GM23338 (cell line): ENCODE data around the gene CGNL1. TPM values are rescaled to one million over a fixed set of nuclear protein-coding genes. Genes with fewer than 3 reads are reported as not detected.

Experiments
- ATAC-seq: fragments of 200-7000 bp; cut with Tn5 transposase; 3 replicates; pipeline ENCODE4 v1.9.1; 2020
- DNase-seq: peaks from one replicate; pipeline ENCODE4 v3.0.0-alpha.2; 2015; ENCODE audit warnings: low spot score
- H2AFZ ChIP-seq: fragments of 200-600 bp; sonication (generic); 2 replicates; pipeline ENCODE4 v1.8.0; 2016; ENCODE audit warnings: antibody characterized with exemption, mild to moderate bottlenecking, moderate library complexity
- H3F3A ChIP-seq: fragments of 200-600 bp; sonication (generic); replicated peaks from 2 replicates; pipeline ENCODE4 v1.8.0; 2017; ENCODE audit warnings: antibody characterized with exemption, mixed run types, low read depth
- H3K27ac ChIP-seq: fragments of 200-600 bp; sonication (generic); 2 replicates; pipeline ENCODE4 v1.6.1; 2016; ENCODE audit warnings: low read depth
- H3K27me3 ChIP-seq: fragments of 200-600 bp; sonication (generic); 2 replicates; pipeline ENCODE4 v1.8.0; 2016; ENCODE audit warnings: mild to moderate bottlenecking, mixed run types, moderate library complexity; ENCODE audit not compliant: insufficient read depth
- H3K36me3 ChIP-seq: fragments of 200-600 bp; sonication (generic); 2 replicates; pipeline ENCODE4 v1.8.0; 2016; ENCODE audit warnings: mild to moderate bottlenecking; ENCODE audit not compliant: insufficient read depth
- H3K4me1 ChIP-seq: fragments of 200-600 bp; sonication (generic); 2 replicates; pipeline ENCODE4 v1.8.0; 2016; ENCODE audit warnings: mild to moderate bottlenecking, moderate library complexity; ENCODE audit not compliant: insufficient read depth
- H3K4me2 ChIP-seq: fragments of 200-600 bp; sonication (generic); 2 replicates; pipeline ENCODE4 v1.7.1; 2017; ENCODE audit warnings: mixed run types
- H3K4me3 ChIP-seq: fragments of 200-600 bp; sonication (generic); 2 replicates; pipeline ENCODE4 v1.6.1; 2016; ENCODE audit warnings: mixed run types
- H3K79me2 ChIP-seq: fragments of 200-600 bp; sonication (generic); replicated peaks from 2 replicates; pipeline ENCODE4 v1.8.0; 2017; ENCODE audit warnings: mild to moderate bottlenecking; ENCODE audit not compliant: insufficient read depth
- H3K9me2 ChIP-seq: fragments of 200-600 bp; sonication (generic); 2 replicates; pipeline ENCODE4 v1.8.0; 2017; ENCODE audit not compliant: insufficient read depth
- H4K20me1 ChIP-seq: fragments of 200-600 bp; sonication (generic); replicated peaks from 2 replicates; pipeline ENCODE4 v1.8.0; 2017; ENCODE audit warnings: mild to moderate bottlenecking; ENCODE audit not compliant: insufficient read depth
- H3K27ac Mint-ChIP-seq: 2 replicates; pipeline ENCODE4 v1.8.0; 2020; ENCODE audit warnings: inconsistent platforms, mild to moderate bottlenecking, moderate library complexity, mixed read lengths
- H3K27me3 Mint-ChIP-seq: 3 replicates; pipeline ENCODE4 v1.8.0; 2022; ENCODE audit warnings: low read depth, mild to moderate bottlenecking, moderate library complexity, mixed read lengths, inconsistent platforms; ENCODE audit not compliant: insufficient read depth, poor library complexity
- H3K36me3 Mint-ChIP-seq: 3 replicates; pipeline ENCODE4 v1.8.0; 2021; ENCODE audit warnings: low read depth, mild to moderate bottlenecking, inconsistent platforms, moderate library complexity, mixed read lengths
- H3K4me1 Mint-ChIP-seq: 3 replicates; pipeline ENCODE4 v1.8.0; 2020; ENCODE audit warnings: mild to moderate bottlenecking, inconsistent platforms, mixed read lengths
- H3K4me3 Mint-ChIP-seq: 3 replicates; pipeline ENCODE4 v1.8.0; 2021; ENCODE audit warnings: moderate library complexity, mild to moderate bottlenecking, inconsistent platforms, mixed read lengths
- H3K9me3 Mint-ChIP-seq: 3 replicates; pipeline ENCODE4 v1.8.0; 2020; ENCODE audit warnings: moderate library complexity, mild to moderate bottlenecking, inconsistent platforms, mixed read lengths
- CREB1 ChIP-seq: fragments of 250-450 bp; sonication (Bioruptor Pico); IDR thresholded peaks from 2 replicates; pipeline ENCODE4 v1.5.0; 2020; ENCODE audit warnings: low read depth, mild to moderate bottlenecking, moderate library complexity
- EZH2 ChIP-seq: fragments of 200-600 bp; sonication (generic); IDR thresholded peaks from one replicate; pipeline ENCODE4 v1.8.0; 2017; ENCODE audit warnings: antibody characterized with exemption, mild to moderate bottlenecking, low read depth; ENCODE audit not compliant: unreplicated experiment
- EZH2phosphoT487 ChIP-seq: fragments of 200-600 bp; sonication (generic); IDR thresholded peaks from one replicate; pipeline ENCODE4 v1.8.1; 2018; ENCODE audit warnings: antibody characterized with exemption; ENCODE audit not compliant: unreplicated experiment
- NANOG ChIP-seq: IDR thresholded peaks from 2 replicates; pipeline ENCODE4 v1.6.1; 2016; ENCODE audit warnings: antibody characterized with exemption, borderline replicate concordance
- POLR2AphosphoS5 ChIP-seq: IDR thresholded peaks from 2 replicates; pipeline ENCODE4 v1.6.1; 2016; ENCODE audit warnings: antibody characterized with exemption, low read depth
- REST ChIP-seq: IDR thresholded peaks from one replicate; pipeline ENCODE4 v1.6.1; 2018; ENCODE audit warnings: antibody characterized with exemption; ENCODE audit not compliant: unreplicated experiment
- STAT1 ChIP-seq: IDR thresholded peaks from one replicate; pipeline ENCODE4 v1.6.1; 2016; ENCODE audit warnings: antibody characterized with exemption; ENCODE audit not compliant: unreplicated experiment
- ZNF114 ChIP-seq: fragments of 250-450 bp; sonication (Bioruptor Pico); IDR thresholded peaks from 2 replicates; pipeline ENCODE4 v1.5.0; 2020; ENCODE audit warnings: mild to moderate bottlenecking, moderate library complexity
- ZNF331 ChIP-seq: fragments of 250-450 bp; sonication (Bioruptor Pico); IDR thresholded peaks from 2 replicates; pipeline ENCODE4 v1.5.0; 2020; ENCODE audit warnings: low read depth, mild to moderate bottlenecking, moderate library complexity
- ZNF462 ChIP-seq: fragments of 250-450 bp; sonication (Bioruptor Pico); IDR thresholded peaks from 2 replicates; pipeline ENCODE4 v1.5.0; 2020; ENCODE audit warnings: mild to moderate bottlenecking, moderate library complexity
- polyA plus RNA-seq: library from polyadenylated mRNA; unstranded; fragments of >200 nt; fragmentation: Nextera tagmentation; extraction: Ambion mirVana; gene quantifications from 2 replicates; pipeline ENCODE4 v1.2.1, GENCODE V29; 2016
- total RNA-seq: library from RNA; depleted of rRNA; stranded (reverse); fragments of >200 nt; shearing (Covaris generic); gene quantifications from 2 replicates; pipeline ENCODE4 v1.2.3, GENCODE V29; 2014
- TF ChIP-seq, protein P1 (sequence below): IDR thresholded peaks from 2 replicates; pipeline ENCODE4 v1.6.1; 2016; ENCODE audit warnings: antibody characterized with exemption

The CGNL1 gene
- total and polyA plus RNA-seq, 2 experiments from 2014 or later: 20.0 to 57.8 TPM

DNA sequence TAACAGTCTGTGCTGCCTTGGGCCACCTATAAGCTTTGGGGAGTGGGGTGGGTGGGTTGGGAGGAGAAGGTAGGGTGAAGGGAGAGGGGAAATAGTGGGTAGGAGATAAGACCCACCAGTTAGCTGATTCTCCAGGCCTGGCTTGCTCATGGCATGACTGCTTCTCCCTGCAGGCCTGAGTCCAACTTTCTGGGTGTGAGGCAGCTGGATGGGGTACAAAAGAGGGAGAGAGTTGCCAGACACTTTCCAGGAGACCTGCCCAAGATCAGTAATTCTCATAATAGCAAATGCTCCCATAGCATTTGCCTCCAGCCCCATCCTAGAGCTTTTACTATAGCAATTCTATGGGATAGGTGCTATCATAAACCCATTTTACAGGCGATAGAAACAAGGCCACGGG lies 7.7 kb downstream of the CGNL1 start (continued):
- no peak for TF ChIP-seq REST
- TF ChIP-seq NANOG: no peak
- no peak for TF ChIP-seq EZH2phosphoT487
- TF ChIP-seq ZNF331 (CRISPR knock-in tag): no peak
- TF ChIP-seq CREB1 (CRISPR knock-in tag): no peak

GRCh38 chr15:57384816-57385215 lies 8.5 kb downstream of the CGNL1 start:
- H3K9me3 Mint-ChIP-seq: no peaks in the 10 kb centered on the region
- H3K4me2 ChIP-seq: peak overlapping the region; percentile 55; the same call in 1 of the 2 replicates
- peak overlapping the region; percentile 98 for H3K27ac Mint-ChIP-seq
- H3K4me1 Mint-ChIP-seq: peaks cover 83% of the 10 kb centered on the region
- peaks cover 6% of the 10 kb centered on the region; the same call in 1 of the 3 replicates for H3K36me3 Mint-ChIP-seq
- H3K27ac ChIP-seq: peak overlapping the region; percentile 98
- no peaks in the 10 kb centered on the region for H3K36me3 ChIP-seq
- no peaks in the 10 kb centered on the region for H4K20me1 ChIP-seq
- peaks cover 22% of the 10 kb centered on the region for H3F3A ChIP-seq
- peaks cover 6% of the 10 kb centered on the region for H3K27me3 Mint-ChIP-seq
- no peak overlapping the region for H2AFZ ChIP-seq
- H3K4me3 ChIP-seq: no peak overlapping the region
- H3K9me2 ChIP-seq: no peaks in the 10 kb centered on the region
- H3K79me2 ChIP-seq: peaks cover 73% of the 10 kb centered on the region
- H3K27me3 ChIP-seq: no peaks in the 10 kb centered on the region
- ATAC-seq: no peak
- H3K4me1 ChIP-seq: peaks cover 79% of the 10 kb centered on the region
- no peak overlapping the region; the same call in 2 of the 3 replicates for H3K4me3 Mint-ChIP-seq
- DNase-seq: no peak
- TF ChIP-seq EZH2: no peak
- TF ChIP-seq, protein P1, sequence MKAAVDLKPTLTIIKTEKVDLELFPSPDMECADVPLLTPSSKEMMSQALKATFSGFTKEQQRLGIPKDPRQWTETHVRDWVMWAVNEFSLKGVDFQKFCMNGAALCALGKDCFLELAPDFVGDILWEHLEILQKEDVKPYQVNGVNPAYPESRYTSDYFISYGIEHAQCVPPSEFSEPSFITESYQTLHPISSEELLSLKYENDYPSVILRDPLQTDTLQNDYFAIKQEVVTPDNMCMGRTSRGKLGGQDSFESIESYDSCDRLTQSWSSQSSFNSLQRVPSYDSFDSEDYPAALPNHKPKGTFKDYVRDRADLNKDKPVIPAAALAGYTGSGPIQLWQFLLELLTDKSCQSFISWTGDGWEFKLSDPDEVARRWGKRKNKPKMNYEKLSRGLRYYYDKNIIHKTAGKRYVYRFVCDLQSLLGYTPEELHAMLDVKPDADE: no peak
- no peak for TF ChIP-seq STAT1
- TF ChIP-seq EZH2phosphoT487: no peak
- TF ChIP-seq ZNF462 (CRISPR knock-in tag): no peak
- TF ChIP-seq REST: no peak
- TF ChIP-seq ZNF331 (CRISPR knock-in tag): no peak
- TF ChIP-seq NANOG: no peak
- no peak for TF ChIP-seq POLR2AphosphoS5
- no peak for TF ChIP-seq ZNF114 (CRISPR knock-in tag)
